AG08396 (cell line): ENCODE measurements around the gene MTNR1A.

Experiments
- DNase-seq: peaks from one replicate; pipeline ENCODE4 v3.0.0; 2012; ENCODE audit warnings: low spot score, mixed read lengths

Gene MTNR1A

GRCh38 chr4:186487726-186488125, 67.6 kb downstream of the MTNR1A start:
- no peak for DNase-seq

DNA sequence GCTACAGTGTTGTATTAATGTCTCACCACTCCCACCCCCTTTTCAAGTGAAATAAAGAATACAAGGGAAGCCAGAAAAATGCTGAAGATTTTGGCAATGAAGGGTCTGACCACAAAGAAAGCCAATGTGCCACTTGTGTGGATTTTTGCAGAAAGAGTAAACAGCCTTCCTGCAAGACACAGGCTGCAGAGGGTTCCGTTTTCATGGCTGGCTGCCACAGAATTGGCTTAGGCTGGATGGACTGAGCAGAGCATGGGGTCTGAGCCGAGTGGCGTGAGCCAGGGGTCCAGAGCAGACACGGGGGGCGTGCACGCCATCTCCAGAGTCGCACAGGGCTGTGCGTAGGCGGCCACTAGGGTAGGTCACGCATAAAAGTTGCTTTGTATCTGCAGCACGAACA, 69.2 kb downstream of the MTNR1A start:
- DNase-seq: peak; percentile 18

DNA sequence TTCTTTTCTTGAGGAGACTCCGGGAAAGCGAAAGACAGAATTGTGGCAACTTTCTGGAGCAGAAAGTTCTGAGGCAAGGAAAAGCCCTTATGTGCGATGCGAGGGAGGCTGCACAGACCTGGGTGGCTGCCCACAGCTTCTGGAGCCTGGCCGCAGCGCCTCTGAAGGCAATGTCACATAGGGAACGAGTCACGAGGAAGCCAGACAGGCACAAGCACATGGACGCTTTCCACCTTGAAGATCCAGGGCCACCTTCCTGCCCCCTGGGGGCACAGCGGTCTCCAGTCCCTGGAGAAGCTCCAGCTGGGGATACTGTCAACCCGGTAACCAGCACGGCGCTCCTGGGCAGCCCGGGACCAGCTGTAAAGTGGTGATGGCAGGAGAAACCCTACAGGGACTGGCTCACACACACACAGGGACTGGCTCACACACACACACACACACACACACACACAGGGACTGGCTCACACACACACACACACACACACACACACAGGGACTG, 69.8 kb downstream of the MTNR1A start:
- DNase-seq: peak; percentile 39

DNA sequence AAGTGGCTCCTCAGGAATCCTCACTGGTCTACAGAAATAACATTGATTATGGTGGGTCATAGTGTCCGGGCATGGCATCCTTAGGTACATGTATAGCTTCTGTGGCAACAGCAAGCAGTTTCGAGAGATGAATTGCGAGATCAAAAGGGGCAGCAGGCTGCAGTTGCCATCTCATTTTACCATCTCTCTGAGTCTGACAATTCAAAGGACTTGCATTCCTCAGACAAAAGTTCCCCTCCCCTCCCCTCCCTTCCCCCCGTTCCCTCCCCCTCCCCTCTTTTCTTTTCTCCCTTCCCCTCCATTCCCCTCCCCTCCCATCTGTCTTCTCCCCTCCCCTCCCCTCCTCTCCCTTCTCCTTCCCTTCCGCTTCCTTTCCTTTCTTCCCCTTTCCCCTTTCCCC, 70.2 kb downstream of the MTNR1A start:
- no peak for DNase-seq

GRCh38 chr4:186483656-186484055, 71.7 kb downstream of the MTNR1A start:
- no peak for DNase-seq
